ENCODE data around the gene RNF175. TPM values are rescaled to one million over a fixed set of nuclear protein-coding genes. Genes with fewer than 3 reads are reported as not detected.

RNF175 gene
- total RNA-seq, 1 donor from 2014 or later = not detected

DNA sequence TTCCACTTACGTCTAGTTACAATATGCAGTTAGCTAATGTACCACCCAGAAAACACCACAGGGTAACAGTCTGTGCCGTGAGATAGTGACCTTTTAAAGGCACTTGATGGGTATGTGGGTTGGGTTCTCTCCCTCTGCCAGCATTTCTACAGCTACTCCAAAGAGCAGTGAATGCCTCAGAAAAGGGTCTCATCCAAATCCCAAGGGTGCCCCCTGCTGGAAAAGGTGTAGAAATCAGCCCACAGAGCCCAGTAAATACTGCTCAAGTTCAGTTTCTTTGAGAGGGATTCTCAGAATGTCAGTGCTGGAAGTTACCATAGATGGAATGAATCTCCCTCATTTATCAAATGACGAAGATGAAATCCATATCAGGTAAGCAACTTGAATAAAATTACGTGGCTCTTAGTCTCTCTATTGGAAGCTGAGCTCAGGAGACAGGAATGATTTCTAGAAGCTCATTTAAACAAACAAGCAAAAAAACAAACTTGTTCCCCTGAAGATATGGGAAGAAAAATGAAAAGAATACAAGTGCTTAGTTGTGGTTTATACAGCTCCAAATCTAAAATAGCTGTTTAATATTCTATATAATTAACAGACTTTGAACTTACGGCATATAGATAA, 9.5 kb downstream of the RNF175 start:
- intact Hi-C loops (cut with micrococcal nuclease) = loop anchor here (1.0 kb wide), 3 partner anchors 105 to 406 kb away; partner anchors contain the start of gene MND1

GRCh38 chr4:153748378-153748777, 11.4 kb downstream of the RNF175 start:
- intact Hi-C loops (cut with micrococcal nuclease) = no loop called here

- intact Hi-C loops (cut with micrococcal nuclease) = no loop called here
These were observed 12.3 kb downstream of the RNF175 start for GRCh38 chr4:153747406-153747955.

GRCh38 chr4:153745651-153746050, 14.2 kb downstream of the RNF175 start:
- intact Hi-C loops (cut with micrococcal nuclease) = no loop called here

GRCh38 chr4:153741541-153741940, 18.3 kb downstream of the RNF175 start:
- intact Hi-C loops (cut with micrococcal nuclease) = no loop called here

- intact Hi-C loops (cut with micrococcal nuclease) = no loop called here
These were observed 23.8 kb downstream of the RNF175 start for GRCh38 chr4:153735906-153736461.

- intact Hi-C loops (cut with micrococcal nuclease) = no loop called here
These were observed 25.9 kb downstream of the RNF175 start for GRCh38 chr4:153733751-153734448.

GRCh38 chr4:153731239-153731638, 28.6 kb downstream of the RNF175 start:
- intact Hi-C loops (cut with micrococcal nuclease) = no loop called here

- intact Hi-C loops (cut with micrococcal nuclease) = no loop called here
These were observed 29.9 kb downstream of the RNF175 start for GRCh38 chr4:153729895-153730294.

DNA sequence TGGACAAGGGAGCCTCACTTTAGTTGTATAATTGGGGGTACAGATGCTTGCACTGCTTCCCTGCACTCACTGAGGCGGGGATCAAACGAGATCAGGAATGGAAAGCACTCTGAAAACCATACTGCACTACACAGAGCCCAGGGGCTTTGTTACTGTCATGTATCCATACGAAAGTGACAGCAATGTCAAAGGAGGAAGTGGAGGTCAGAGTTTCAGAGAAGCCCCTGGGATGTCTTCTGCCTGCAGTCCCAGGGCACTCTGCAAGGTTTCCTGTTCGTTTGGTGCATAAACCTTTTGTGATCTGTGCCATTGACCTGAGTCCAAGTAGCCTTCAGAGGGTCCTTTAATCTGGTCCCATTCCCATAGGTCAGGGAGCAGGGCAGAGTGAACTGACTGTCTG, 31.2 kb downstream of the RNF175 start:
- intact Hi-C loops (cut with micrococcal nuclease) = no loop called here

GRCh38 chr4:153728151-153728550, 31.7 kb downstream of the RNF175 start:
- intact Hi-C loops (cut with micrococcal nuclease) = no loop called here

DNA sequence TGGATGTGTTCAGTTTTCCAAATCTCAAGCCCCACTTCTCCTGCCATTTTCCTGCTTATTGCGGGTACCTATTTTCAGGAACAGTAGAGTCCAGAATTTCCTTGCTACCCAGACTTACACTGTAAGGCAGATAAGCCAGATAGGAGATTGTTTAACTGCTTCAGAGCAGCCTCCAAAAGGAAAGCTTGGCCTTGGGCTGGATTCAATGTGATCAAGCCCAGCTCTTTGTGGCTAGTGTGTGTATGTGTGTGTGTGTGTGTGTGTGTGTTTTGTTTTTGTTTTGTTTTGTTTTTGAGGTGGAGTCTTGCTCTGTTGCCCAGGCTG, 34.0 kb downstream of the RNF175 start:
- intact Hi-C loops (cut with micrococcal nuclease) = no loop called here

DNA sequence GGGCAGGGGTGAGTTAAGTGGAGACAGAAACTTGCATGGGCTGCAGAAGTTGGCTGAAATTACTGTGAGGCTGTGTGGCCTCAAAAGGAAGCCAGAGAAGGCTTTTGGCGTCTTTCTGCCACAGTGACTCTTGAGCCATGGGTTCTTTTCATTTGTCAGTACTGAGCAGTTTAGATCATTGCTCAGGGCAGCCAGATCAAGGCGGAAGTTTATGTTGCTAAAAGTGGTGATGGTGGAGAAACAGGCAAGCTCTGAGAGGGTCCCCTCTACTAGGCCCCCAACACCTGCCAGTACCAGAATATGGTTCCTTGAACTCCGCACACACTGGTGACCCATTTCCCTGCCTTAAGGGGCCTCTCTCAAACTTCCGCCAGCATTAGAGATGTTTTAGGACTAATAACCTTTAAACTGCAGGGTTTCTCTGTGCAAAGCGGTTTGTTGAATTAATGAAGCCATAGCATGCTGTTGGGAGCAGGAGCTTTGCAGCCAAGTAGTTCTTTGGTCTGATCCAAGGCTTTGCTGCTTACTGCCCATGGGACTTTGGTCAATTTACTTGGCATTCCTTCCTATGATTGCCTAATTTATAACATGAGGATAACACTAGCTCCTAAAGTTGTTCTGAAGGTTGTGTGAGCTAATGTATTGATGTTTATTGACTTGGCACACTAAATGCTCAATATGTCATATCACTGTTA, 34.5 kb downstream of the RNF175 start:
- intact Hi-C loops (cut with micrococcal nuclease) = no loop called here

GRCh38 chr4:153724606-153725005, 35.2 kb downstream of the RNF175 start:
- intact Hi-C loops (cut with micrococcal nuclease) = no loop called here

GRCh38 chr4:153722036-153722435, 37.8 kb downstream of the RNF175 start:
- intact Hi-C loops (cut with micrococcal nuclease) = no loop called here

DNA sequence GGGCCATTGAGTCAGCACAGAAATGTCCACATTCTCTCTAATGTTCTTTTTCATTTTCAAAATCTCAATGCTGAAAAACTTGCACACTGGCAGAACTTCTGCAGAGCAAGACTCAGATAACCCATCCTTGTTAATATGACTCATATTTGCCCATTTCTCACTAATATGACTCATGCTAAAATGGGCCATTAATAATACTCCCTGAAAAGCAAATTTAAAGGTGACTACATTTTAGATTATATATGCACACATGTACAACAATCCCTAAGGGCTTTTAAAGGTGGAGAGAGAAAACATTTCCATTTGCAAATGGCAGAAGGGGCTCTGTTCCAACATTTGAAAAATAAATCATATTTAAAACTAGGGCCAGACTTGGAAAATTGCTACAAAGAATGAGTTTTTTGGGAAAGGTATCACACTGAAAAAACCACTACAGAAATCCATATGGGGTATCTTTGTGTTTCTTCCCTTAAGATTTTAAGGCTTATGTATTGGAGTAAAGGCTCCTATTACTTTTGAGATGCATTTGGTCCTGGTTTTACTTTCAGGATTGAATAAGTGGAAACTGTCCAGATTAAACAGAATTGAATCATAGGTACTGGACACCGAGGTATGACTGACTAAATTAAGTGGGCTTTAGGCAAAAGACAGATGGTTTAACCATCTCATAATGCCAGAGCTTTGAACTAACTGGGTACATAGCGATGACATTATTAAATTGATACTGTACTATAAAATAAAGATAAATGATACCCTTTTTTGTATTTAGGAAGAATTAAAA, 45.8 kb downstream of the RNF175 start:
- intact Hi-C loops (cut with micrococcal nuclease) = no loop called here

- intact Hi-C loops (cut with micrococcal nuclease) = no loop called here
These were observed 49.1 kb downstream of the RNF175 start for GRCh38 chr4:153710681-153711080.

GRCh38 chr4:153706519-153706918, 53.3 kb downstream of the RNF175 start:
- intact Hi-C loops (cut with micrococcal nuclease) = no loop called here

GRCh38 chr4:153705743-153706468, 53.9 kb downstream of the RNF175 start:
- intact Hi-C loops (cut with micrococcal nuclease) = no loop called here

- intact Hi-C loops (cut with micrococcal nuclease) = no loop called here
These were observed 55.3 kb downstream of the RNF175 start for GRCh38 chr4:153704522-153704921.

Data from T-helper 2 cell treated with Interferon-gamma antibody and Interleukin-4, amounts not matched to agents 100 ng/mL and 5 ng/mL, for 36 hours (primary cell).